ENCODE data around the gene MAD1L1. TPM values are rescaled to one million over a fixed set of nuclear protein-coding genes. Genes with fewer than 3 reads are reported as not detected.

Gene MAD1L1
- total and polyA plus RNA-seq, 4 donors, result 12.8 to 20.7 (median 16.5) TPM

DNA sequence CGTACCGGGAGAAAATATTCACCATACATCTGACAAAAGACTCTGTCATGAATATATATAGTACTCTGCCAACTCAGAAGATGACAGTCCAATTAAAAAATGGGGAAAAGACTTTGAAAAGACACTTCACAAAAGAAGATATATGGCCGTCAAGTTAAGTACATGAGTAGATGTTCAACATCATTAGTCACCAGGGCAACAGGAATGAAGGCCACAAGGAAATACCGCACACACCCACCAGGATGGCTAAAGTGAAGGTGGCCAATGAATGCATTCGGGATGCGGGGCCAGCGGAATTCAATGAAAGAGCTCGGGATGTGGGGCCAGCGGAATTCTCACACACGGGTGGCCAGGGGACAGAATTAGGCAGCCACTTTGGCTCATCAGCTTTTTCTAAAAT is 42.2 kb downstream of the MAD1L1 start:
- DNase-seq (ENCODE audit: low spot score), result no peak
- H3K36me3 ChIP-seq (ENCODE audit: control insufficient read depth in 4 of 4, insufficient read depth in 3 of 4, low read depth in 1 of 4, low read length in 3 of 4), result peaks cover 0 to 7% (median 4%) of the 10 kb centered on the region in 4 donors
- no peak overlapping the region for H3K27ac ChIP-seq (ENCODE audit: low read depth in 1 of 2, low read length in 2 of 2)
- peaks cover under 1 to 4% (median 3%) of the 10 kb centered on the region in 4 donors for H3K9me3 ChIP-seq (ENCODE audit: control insufficient read depth in 4 of 4, low read length in 3 of 4)
- no peaks in the 10 kb centered on the region for H3K4me1 ChIP-seq (ENCODE audit: control insufficient read depth in 4 of 4, insufficient read depth in 4 of 4, low read length in 3 of 4)
- TF ChIP-seq GABPA (IDR thresholded peaks at IDR 0.05 in 1 of 2, conservative IDR thresholded peaks at IDR 0.05 in 1 of 2), result no peak
- TF ChIP-seq, protein P1, sequence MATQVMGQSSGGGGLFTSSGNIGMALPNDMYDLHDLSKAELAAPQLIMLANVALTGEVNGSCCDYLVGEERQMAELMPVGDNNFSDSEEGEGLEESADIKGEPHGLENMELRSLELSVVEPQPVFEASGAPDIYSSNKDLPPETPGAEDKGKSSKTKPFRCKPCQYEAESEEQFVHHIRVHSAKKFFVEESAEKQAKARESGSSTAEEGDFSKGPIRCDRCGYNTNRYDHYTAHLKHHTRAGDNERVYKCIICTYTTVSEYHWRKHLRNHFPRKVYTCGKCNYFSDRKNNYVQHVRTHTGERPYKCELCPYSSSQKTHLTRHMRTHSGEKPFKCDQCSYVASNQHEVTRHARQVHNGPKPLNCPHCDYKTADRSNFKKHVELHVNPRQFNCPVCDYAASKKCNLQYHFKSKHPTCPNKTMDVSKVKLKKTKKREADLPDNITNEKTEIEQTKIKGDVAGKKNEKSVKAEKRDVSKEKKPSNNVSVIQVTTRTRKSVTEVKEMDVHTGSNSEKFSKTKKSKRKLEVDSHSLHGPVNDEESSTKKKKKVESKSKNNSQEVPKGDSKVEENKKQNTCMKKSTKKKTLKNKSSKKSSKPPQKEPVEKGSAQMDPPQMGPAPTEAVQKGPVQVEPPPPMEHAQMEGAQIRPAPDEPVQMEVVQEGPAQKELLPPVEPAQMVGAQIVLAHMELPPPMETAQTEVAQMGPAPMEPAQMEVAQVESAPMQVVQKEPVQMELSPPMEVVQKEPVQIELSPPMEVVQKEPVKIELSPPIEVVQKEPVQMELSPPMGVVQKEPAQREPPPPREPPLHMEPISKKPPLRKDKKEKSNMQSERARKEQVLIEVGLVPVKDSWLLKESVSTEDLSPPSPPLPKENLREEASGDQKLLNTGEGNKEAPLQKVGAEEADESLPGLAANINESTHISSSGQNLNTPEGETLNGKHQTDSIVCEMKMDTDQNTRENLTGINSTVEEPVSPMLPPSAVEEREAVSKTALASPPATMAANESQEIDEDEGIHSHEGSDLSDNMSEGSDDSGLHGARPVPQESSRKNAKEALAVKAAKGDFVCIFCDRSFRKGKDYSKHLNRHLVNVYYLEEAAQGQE (IDR thresholded peaks at IDR 0.05), result no peak
- no peak for TF ChIP-seq TAF1 (conservative IDR thresholded peaks at IDR 0.05)
- TF ChIP-seq, protein P2, sequence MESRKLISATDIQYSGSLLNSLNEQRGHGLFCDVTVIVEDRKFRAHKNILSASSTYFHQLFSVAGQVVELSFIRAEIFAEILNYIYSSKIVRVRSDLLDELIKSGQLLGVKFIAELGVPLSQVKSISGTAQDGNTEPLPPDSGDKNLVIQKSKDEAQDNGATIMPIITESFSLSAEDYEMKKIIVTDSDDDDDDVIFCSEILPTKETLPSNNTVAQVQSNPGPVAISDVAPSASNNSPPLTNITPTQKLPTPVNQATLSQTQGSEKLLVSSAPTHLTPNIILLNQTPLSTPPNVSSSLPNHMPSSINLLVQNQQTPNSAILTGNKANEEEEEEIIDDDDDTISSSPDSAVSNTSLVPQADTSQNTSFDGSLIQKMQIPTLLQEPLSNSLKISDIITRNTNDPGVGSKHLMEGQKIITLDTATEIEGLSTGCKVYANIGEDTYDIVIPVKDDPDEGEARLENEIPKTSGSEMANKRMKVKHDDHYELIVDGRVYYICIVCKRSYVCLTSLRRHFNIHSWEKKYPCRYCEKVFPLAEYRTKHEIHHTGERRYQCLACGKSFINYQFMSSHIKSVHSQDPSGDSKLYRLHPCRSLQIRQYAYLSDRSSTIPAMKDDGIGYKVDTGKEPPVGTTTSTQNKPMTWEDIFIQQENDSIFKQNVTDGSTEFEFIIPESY (IDR thresholded peaks at IDR 0.05), result no peak
- TF ChIP-seq EGR1 (IDR thresholded peaks at IDR 0.05; ENCODE audit: low read depth in 2 of 2), result no peak
- TF ChIP-seq HNF4A (conservative IDR thresholded peaks at IDR 0.05), result no peak
- no peak for TF ChIP-seq YY1 (IDR thresholded peaks at IDR 0.05)
- no peak for TF ChIP-seq HNF4G (IDR thresholded peaks at IDR 0.05)
- no peak for TF ChIP-seq SP1 (IDR thresholded peaks at IDR 0.05)
- TF ChIP-seq RXRA (IDR thresholded peaks at IDR 0.05), result no peak
- no peak for TF ChIP-seq FOXA2 (IDR thresholded peaks at IDR 0.05)
- no peak overlapping the region for H3K9ac ChIP-seq (ENCODE audit: low read depth in 1 of 2, low read length in 2 of 2)
- H3K4me3 ChIP-seq (ENCODE audit: low read depth in 1 of 3, low read length in 3 of 3), result no peak overlapping the region
- H3K27me3 ChIP-seq (ENCODE audit: control insufficient read depth in 4 of 4, insufficient read depth in 4 of 4, low read length in 3 of 4), result no peaks in the 10 kb centered on the region
- WGBS, result 97% methylated on average over 10 of the region's 10 CpGs

DNA sequence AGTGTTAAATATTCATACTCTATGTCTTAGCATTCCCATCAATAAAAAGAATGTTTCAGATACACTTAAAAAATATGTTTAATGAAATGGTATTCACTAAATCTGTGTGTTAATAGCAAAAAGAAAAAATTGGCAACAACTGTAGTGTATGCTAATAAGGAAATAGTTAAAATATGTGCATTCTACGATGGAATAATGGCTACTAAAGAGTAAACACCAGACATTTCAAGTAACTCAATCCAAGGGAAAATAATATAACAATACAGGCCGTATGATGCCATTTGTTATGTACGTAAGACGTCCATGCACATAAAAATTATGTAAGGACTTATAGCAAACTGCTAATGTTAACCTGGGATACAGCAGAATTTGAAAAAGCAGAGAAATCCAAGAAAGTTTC is 46.6 kb downstream of the MAD1L1 start:
- WGBS, result 91% methylated on average over 4 of the region's 4 CpGs
- H3K27ac ChIP-seq (ENCODE audit: low read depth in 1 of 2, low read length in 2 of 2), result no peak overlapping the region
- no peaks in the 10 kb centered on the region for H3K27me3 ChIP-seq (ENCODE audit: control insufficient read depth in 4 of 4, insufficient read depth in 4 of 4, low read length in 3 of 4)
- no peak overlapping the region for H3K9ac ChIP-seq (ENCODE audit: low read depth in 1 of 2, low read length in 2 of 2)
- no peaks in the 10 kb centered on the region for H3K4me1 ChIP-seq (ENCODE audit: control insufficient read depth in 4 of 4, insufficient read depth in 4 of 4, low read length in 3 of 4)
- DNase-seq (ENCODE audit: low spot score), result no peak
- TF ChIP-seq YY1 (IDR thresholded peaks at IDR 0.05) (no peak), FOXA1 (IDR thresholded peaks at IDR 0.05) (no peak), HNF4A (conservative IDR thresholded peaks at IDR 0.05) (no peak), RXRA (IDR thresholded peaks at IDR 0.05) (no peak), FOXA2 (IDR thresholded peaks at IDR 0.05) (no peak), JUND (IDR thresholded peaks at IDR 0.05) (no peak), RAD21 (IDR thresholded peaks at IDR 0.05) (no peak), NR2F2 (IDR thresholded peaks at IDR 0.05) (no peak), EGR1 (IDR thresholded peaks at IDR 0.05; ENCODE audit: low read depth in 2 of 2) (no peak), TAF1 (conservative IDR thresholded peaks at IDR 0.05) (no peak), SP1 (IDR thresholded peaks at IDR 0.05) (no peak)
- TF ChIP-seq, protein P3, sequence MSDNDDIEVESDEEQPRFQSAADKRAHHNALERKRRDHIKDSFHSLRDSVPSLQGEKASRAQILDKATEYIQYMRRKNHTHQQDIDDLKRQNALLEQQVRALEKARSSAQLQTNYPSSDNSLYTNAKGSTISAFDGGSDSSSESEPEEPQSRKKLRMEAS (IDR thresholded peaks at IDR 0.05), result no peak
- TF ChIP-seq, protein P4, sequence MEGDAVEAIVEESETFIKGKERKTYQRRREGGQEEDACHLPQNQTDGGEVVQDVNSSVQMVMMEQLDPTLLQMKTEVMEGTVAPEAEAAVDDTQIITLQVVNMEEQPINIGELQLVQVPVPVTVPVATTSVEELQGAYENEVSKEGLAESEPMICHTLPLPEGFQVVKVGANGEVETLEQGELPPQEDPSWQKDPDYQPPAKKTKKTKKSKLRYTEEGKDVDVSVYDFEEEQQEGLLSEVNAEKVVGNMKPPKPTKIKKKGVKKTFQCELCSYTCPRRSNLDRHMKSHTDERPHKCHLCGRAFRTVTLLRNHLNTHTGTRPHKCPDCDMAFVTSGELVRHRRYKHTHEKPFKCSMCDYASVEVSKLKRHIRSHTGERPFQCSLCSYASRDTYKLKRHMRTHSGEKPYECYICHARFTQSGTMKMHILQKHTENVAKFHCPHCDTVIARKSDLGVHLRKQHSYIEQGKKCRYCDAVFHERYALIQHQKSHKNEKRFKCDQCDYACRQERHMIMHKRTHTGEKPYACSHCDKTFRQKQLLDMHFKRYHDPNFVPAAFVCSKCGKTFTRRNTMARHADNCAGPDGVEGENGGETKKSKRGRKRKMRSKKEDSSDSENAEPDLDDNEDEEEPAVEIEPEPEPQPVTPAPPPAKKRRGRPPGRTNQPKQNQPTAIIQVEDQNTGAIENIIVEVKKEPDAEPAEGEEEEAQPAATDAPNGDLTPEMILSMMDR (IDR thresholded peaks at IDR 0.05; ENCODE audit: low read depth, low read length, missing input control), result no peak
- TF ChIP-seq, protein P2 (IDR thresholded peaks at IDR 0.05), result no peak
- H3K36me3 ChIP-seq (ENCODE audit: control insufficient read depth in 4 of 4, insufficient read depth in 3 of 4, low read depth in 1 of 4, low read length in 3 of 4), result peaks cover 0 to 5% (median 2%) of the 10 kb centered on the region in 4 donors
- H3K4me3 ChIP-seq (ENCODE audit: low read depth in 1 of 3, low read length in 3 of 3), result no peak overlapping the region
- peaks cover 0 to 4% (median 2%) of the 10 kb centered on the region in 4 donors for H3K9me3 ChIP-seq (ENCODE audit: control insufficient read depth in 4 of 4, low read length in 3 of 4)
